OCI-LY1 (cell line): ENCODE data around the gene PRSS2.

Experiments
- H2AFZ ChIP-seq: fragments of 200-600 bp; sonication (generic), shearing (Covaris generic); 2 replicates; pipeline ENCODE4 v1.6.0; 2014; ENCODE audit warnings: antibody characterized with exemption, mild to moderate bottlenecking, low read length
- H3F3A ChIP-seq: fragments of 200-600 bp; sonication (generic), shearing (Covaris generic); 2 replicates; pipeline ENCODE4 v1.6.0; 2014; ENCODE audit warnings: mild to moderate bottlenecking, antibody characterized with exemption, low read length, moderate library complexity; ENCODE audit not compliant: insufficient read depth
- H3K27ac ChIP-seq: fragments of 200-600 bp; sonication (generic); 2 replicates; pipeline ENCODE4 v1.5.1; 2014; ENCODE audit warnings: low read length, mixed run types, mild to moderate bottlenecking, low read depth; ENCODE audit not compliant: poor library complexity, severe bottlenecking
- H3K27me3 ChIP-seq: fragments of 200-600 bp; sonication (generic); 2 replicates; pipeline ENCODE4 v1.6.0; 2014; ENCODE audit warnings: antibody characterized with exemption, mild to moderate bottlenecking, low read length, moderate library complexity; ENCODE audit not compliant: insufficient read depth
- H3K36me3 ChIP-seq: fragments of 200-600 bp; sonication (generic); 2 replicates; pipeline ENCODE4 v1.6.1; 2014; ENCODE audit warnings: mild to moderate bottlenecking, antibody characterized with exemption, low read length, moderate library complexity, mixed read lengths; ENCODE audit not compliant: insufficient read depth
- H3K4me1 ChIP-seq: fragments of 200-600 bp; sonication (generic); 2 replicates; pipeline ENCODE4 v1.5.1; 2014; ENCODE audit warnings: mild to moderate bottlenecking, low read length, moderate library complexity; ENCODE audit not compliant: insufficient read depth, severe bottlenecking
- H3K4me2 ChIP-seq: fragments of 200-600 bp; sonication (generic), shearing (Covaris generic); 2 replicates; pipeline ENCODE4 v1.6.1; 2014; ENCODE audit warnings: low read length
- H3K4me3 ChIP-seq: fragments of 200-600 bp; sonication (generic); 2 replicates; pipeline ENCODE4 v1.5.1; 2014; ENCODE audit warnings: low read length, low read depth, mild to moderate bottlenecking, mixed read lengths; ENCODE audit not compliant: poor library complexity, severe bottlenecking
- H3K79me2 ChIP-seq: fragments of 200-600 bp; shearing (Covaris generic); 2 replicates; pipeline ENCODE4 v1.6.1; 2016; ENCODE audit warnings: mixed run types, low read length, mixed read lengths; ENCODE audit not compliant: insufficient read depth
- H3K9ac ChIP-seq: fragments of 200-600 bp; sonication (generic), shearing (Covaris generic); 2 replicates; pipeline ENCODE4 v1.6.1; 2014; ENCODE audit warnings: mild to moderate bottlenecking, low read length, mixed read lengths
- H3K9me2 ChIP-seq: fragments of 200-600 bp; sonication (generic), shearing (Covaris generic); 2 replicates; pipeline ENCODE4 v1.6.1; 2014; ENCODE audit warnings: low read depth, mild to moderate bottlenecking, low read length, mixed read lengths
- H3K9me3 ChIP-seq: fragments of 200-600 bp; shearing (Covaris generic); 2 replicates; pipeline ENCODE4 v1.6.1; 2014; ENCODE audit warnings: low read length, mixed read lengths
- H4K20me1 ChIP-seq: fragments of 200-600 bp; sonication (generic), shearing (Covaris generic); 2 replicates; pipeline ENCODE4 v1.6.0; 2016; ENCODE audit warnings: mild to moderate bottlenecking, low read length; ENCODE audit not compliant: insufficient read depth
- CTCF ChIP-seq: fragments of 200-600 bp; sonication (generic), shearing (Covaris generic); IDR thresholded peaks from 2 replicates; pipeline ENCODE4 v1.5.1; 2017; ENCODE audit warnings: mild to moderate bottlenecking, antibody characterized with exemption, low read length, moderate library complexity, mixed read lengths
- EZH2 ChIP-seq: fragments of 200-600 bp; sonication (generic), shearing (Covaris generic); IDR thresholded peaks from 2 replicates; pipeline ENCODE4 v1.8.0; 2017; ENCODE audit warnings: borderline replicate concordance, mixed run types, mild to moderate bottlenecking, antibody characterized with exemption, low read length, moderate library complexity, mixed read lengths

Gene PRSS2

GRCh38 chr7:142777318-142777717 lies 6.5 kb downstream of the PRSS2 start:
- no peak overlapping the region for H3K4me3 ChIP-seq
- H3K9ac ChIP-seq = no peak overlapping the region
- TF ChIP-seq EZH2 = no peak
- no peak for TF ChIP-seq CTCF
- H3K27me3 ChIP-seq = peaks cover 6% of the 10 kb centered on the region; the same call in 1 of the 2 replicates
- no peak overlapping the region for H3K4me2 ChIP-seq
- H4K20me1 ChIP-seq = no peaks in the 10 kb centered on the region
- H2AFZ ChIP-seq = no peak overlapping the region
- no peaks in the 10 kb centered on the region for H3K4me1 ChIP-seq
- no peaks in the 10 kb centered on the region for H3K9me3 ChIP-seq
- no peaks in the 10 kb centered on the region for H3K79me2 ChIP-seq
- no peak overlapping the region for H3K27ac ChIP-seq
- no peaks in the 10 kb centered on the region for H3K36me3 ChIP-seq
- H3F3A ChIP-seq = no peaks in the 10 kb centered on the region
- H3K9me2 ChIP-seq = no peaks in the 10 kb centered on the region

DNA sequence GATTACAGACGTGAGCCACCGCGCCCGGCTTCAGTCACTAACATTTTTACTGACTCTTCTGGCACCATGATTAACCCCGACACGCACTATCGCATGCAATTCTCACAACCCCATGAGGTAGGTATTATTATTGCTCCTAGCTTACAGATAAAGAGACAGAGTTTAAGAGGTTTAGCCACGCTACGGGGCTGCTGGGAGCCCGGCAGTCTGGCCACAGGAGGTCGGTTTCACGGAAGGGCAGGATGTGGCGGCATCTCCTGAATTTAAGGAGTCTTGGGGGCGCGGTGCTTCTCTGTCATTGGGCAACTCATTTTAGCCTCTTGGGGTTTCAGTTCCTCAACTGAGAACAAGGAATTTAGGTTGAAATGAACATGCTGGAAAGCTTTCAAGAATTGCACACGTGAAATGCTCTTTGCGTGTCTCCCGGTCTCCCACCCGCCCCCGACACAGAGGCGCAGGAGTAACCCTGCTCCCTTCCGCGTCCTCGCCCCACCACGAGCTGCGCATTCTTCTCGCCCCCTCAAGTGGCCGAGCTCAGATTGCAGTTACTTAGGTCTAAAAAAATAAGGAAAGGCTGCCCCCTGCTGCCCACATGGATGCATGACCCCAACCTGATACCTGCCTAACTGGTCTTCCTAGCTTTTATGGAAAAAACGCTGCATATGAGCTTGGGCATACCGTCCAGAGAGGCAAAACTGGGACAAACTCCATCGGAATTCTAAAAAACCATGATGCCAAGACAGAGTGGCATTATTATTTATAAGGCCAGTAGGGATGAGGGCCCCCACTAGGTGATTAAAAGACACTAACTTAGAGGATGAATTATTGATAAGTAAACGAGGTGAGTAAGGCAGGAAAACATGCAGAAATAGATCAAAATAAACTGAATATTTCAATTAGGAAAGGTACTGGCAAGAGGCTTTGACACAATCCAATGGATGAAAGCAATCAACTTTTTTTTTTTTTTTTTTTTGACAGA lies 12.4 kb downstream of the PRSS2 start:
- Histone ChIP-seq H3K79me2 (no peaks in the 10 kb centered on the region), H3K4me2 (peak overlapping the region; percentile 79), H3K4me3 (peak overlapping the region; percentile 56), H3K9me3 (no peaks in the 10 kb centered on the region), H3K9me2 (no peaks in the 10 kb centered on the region), H3K27me3 (peaks cover 7% of the 10 kb centered on the region; the same call in 1 of the 2 replicates), H3K4me1 (peaks cover 43% of the 10 kb centered on the region), H4K20me1 (no peaks in the 10 kb centered on the region), H3K9ac (peak overlapping the region; percentile 51; the same call in 1 of the 2 replicates), H3K27ac (no peak overlapping the region), H3K36me3 (no peaks in the 10 kb centered on the region), H2AFZ (peak overlapping the region; percentile 93; the same call in 1 of the 2 replicates), H3F3A (no peaks in the 10 kb centered on the region)
- TF ChIP-seq EZH2 (no peak), CTCF (peak; percentile 100)

DNA sequence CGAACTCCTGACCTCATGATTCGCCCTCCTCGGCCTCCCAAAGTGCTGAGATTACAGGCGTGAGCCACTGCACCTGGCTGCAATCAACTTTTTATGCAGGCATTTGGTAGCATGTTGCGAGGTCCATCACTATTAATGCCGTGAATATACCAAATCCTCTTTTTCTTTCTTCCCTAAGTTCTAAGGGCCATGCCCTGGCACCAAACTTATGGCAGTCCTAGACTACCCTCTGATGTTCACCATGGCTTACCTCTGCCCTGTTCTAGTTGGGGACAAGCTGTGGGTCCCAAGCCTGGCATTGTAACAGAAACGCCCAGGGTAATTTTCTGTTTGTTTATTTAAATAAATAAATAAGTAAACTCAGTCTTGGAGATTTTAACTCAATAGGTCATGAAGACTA lies 13.3 kb downstream of the PRSS2 start:
- no peaks in the 10 kb centered on the region for H3F3A ChIP-seq
- no peaks in the 10 kb centered on the region for H3K79me2 ChIP-seq
- H3K27me3 ChIP-seq = peaks cover 5% of the 10 kb centered on the region; the same call in 1 of the 2 replicates
- no peak overlapping the region for H3K4me3 ChIP-seq
- H3K27ac ChIP-seq = peak overlapping the region; percentile 62
- no peaks in the 10 kb centered on the region for H3K9me2 ChIP-seq
- H3K4me2 ChIP-seq = no peak overlapping the region
- 0 out of 2 replicates have a peak overlapping the region, but pooled peaks have one; percentile 53 for H2AFZ ChIP-seq
- peaks cover 52% of the 10 kb centered on the region for H3K4me1 ChIP-seq
- no peaks in the 10 kb centered on the region for H3K36me3 ChIP-seq
- TF ChIP-seq CTCF (no peak), EZH2 (no peak)
- H4K20me1 ChIP-seq = no peaks in the 10 kb centered on the region
- H3K9me3 ChIP-seq = no peaks in the 10 kb centered on the region
- H3K9ac ChIP-seq = no peak overlapping the region
